ENCODE measurements around the gene BDKRB1.
"Not testable (repeated sequence)": the region's sequence is repeated elsewhere in the genome, so short reads cannot be mapped to it uniquely, and the experiment has no call there.

Gene BDKRB1

GRCh38 chr14:96239711-96240141 is 16.3 kb upstream of the BDKRB1 start:
- TF ChIP-seq CTCF (IDR thresholded peaks at IDR 0.05; ENCODE audit: low read depth, low read length, missing control alignments) = no peak
- DNase-seq (ENCODE audit: extremely low read depth, low read depth) = no peak
- no peak overlapping the region for H3K4me3 ChIP-seq (replicated peaks; ENCODE audit: low read depth, low read length)

- no peak for TF ChIP-seq CTCF (IDR thresholded peaks at IDR 0.05; ENCODE audit: low read depth, low read length, missing control alignments)
- H3K4me3 ChIP-seq (replicated peaks; ENCODE audit: low read depth, low read length) = no peak overlapping the region
These were observed 15.4 kb upstream of the BDKRB1 start for GRCh38 chr14:96240641-96241040.

GRCh38 chr14:96242126-96242525 is 13.9 kb upstream of the BDKRB1 start:
- no peak for TF ChIP-seq CTCF (IDR thresholded peaks at IDR 0.05; ENCODE audit: low read depth, low read length, missing control alignments)
- H3K4me3 ChIP-seq (replicated peaks; ENCODE audit: low read depth, low read length) = no peak overlapping the region
- DNase-seq (ENCODE audit: extremely low read depth, low read depth) = no peak

More at GRCh38 chr14:96240641-96241040, 15.4 kb upstream of the BDKRB1 start:
- DNase-seq (ENCODE audit: extremely low read depth, low read depth) = no peak

- no peak overlapping the region for H3K4me3 ChIP-seq (replicated peaks; ENCODE audit: low read depth, low read length)
- TF ChIP-seq CTCF (IDR thresholded peaks at IDR 0.05; ENCODE audit: low read depth, low read length, missing control alignments) = no peak
- DNase-seq (ENCODE audit: extremely low read depth, low read depth) = no peak
These were observed 12.2 kb upstream of the BDKRB1 start for GRCh38 chr14:96243785-96244184.

- DNase-seq (ENCODE audit: extremely low read depth, low read depth); H3K4me3 ChIP-seq (replicated peaks; ENCODE audit: low read depth, low read length): not testable (repeated sequence)
These were observed 10.9 kb upstream of the BDKRB1 start for GRCh38 chr14:96245074-96245473.

GRCh38 chr14:96245710-96246538 is 10.1 kb upstream of the BDKRB1 start:
- H3K4me3 ChIP-seq (replicated peaks; ENCODE audit: low read depth, low read length) = no peak overlapping the region
- TF ChIP-seq CTCF (IDR thresholded peaks at IDR 0.05; ENCODE audit: low read depth, low read length, missing control alignments) = no peak
- no peak for DNase-seq (ENCODE audit: extremely low read depth, low read depth)

- peak; percentile 97 for DNase-seq (ENCODE audit: extremely low read depth, low read depth)
- no peak overlapping the region for H3K4me3 ChIP-seq (replicated peaks; ENCODE audit: low read depth, low read length)
- no peak for TF ChIP-seq CTCF (IDR thresholded peaks at IDR 0.05; ENCODE audit: low read depth, low read length, missing control alignments)
These were observed 9.5 kb upstream of the BDKRB1 start for GRCh38 chr14:96246539-96246847.
